Measurements from ENCODE around the gene SEC14L1.

DNA sequence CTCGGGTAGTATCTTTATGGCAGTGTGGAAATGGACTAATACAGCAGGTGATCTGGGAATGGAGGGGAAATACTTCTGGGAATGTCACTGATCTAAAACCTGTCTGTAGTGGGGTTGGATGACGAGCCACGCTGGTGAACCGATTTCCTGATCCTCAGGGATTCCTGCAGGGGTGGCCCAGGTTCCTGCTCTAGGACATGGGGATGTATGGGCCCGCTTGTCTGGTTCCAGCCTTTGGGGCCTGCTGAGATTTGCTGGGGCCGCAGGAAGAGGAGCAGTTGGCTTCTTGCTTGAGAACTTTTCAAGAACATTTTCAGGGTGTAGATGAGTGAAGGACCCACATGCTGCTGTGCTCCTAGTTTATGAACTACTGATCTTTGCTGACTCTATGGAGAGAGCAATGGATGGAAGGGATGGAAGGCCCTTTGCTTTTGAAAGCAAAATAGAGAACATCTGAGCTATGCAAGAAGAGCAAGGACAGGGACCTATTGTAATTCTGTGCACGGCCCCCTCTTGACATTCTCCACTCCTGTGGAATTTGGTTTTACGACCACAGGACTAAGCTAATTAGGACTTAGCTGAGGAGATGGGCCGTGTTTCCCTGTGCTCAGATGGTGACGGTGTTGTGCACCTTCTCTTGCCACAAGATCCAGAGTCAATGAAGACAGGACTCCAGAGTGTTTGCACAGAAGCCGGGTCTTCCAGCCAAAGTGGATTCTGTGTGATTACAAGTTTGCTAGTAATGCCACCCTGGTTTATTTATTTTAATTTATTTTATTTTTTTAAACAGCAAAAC, 90.5 kb downstream of the SEC14L1 start:
- no peak for TF ChIP-seq CTCF (IDR thresholded peaks at IDR 0.05; ENCODE audit: borderline replicate concordance, extremely low read depth, low read length, poor library complexity, severe bottlenecking)
- no peak for TF ChIP-seq EZH2 (IDR thresholded peaks at IDR 0.05; ENCODE audit: borderline replicate concordance, low read depth, low read length, severe bottlenecking)
